NCI-H446 (cell line): Measurements from ENCODE around the gene ISLR2.

ENCODE experiments used
- DNase-seq, 2 experiments: peaks; one replicate each; lab custom pipeline; 2025; lab: John Stamatoyannopoulos, UW

ISLR2 gene

GRCh38 chr15:74176262-74177214, 46.2 kb downstream of the ISLR2 start:
- peak in 1 of 2 experiments; percentile 25 for DNase-seq

DNA sequence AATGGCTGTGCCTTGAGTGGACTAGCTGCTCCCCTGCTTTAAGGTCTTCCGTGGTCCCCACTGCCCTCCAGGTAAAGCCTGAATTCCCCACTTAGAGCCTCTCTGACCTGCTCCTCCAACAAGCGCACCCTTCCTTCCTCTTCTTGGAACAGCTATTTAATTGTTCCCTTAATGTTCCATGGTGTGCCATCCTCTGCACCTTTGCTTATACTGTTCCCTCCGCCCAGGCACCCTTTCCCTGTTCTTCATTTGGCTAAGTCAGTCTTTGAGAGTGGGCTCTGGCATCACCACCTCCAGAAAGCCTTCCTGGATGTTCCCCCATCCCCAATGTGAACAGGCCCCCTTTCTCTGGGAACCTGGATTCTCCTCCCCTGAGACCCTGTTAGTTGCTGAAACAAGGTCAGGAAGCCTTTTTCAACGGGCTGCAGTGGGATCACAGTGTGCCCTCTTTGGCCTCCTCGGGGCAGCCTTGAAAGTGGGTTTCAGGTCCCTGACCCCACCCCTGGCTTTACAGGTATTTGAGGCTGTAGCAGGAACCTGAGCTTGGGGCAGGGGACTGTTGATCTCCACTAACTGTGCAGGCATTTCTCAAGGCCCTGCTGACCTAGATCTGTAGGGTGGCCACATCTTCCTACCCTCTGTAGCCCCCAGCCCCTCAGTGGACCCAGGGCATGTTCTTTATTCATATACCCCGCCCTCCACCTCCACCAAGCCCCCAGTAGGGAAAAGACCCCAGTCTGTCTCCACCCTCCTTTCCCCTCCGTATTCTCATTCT, 48.1 kb downstream of the ISLR2 start:
- no peak for DNase-seq

DNA sequence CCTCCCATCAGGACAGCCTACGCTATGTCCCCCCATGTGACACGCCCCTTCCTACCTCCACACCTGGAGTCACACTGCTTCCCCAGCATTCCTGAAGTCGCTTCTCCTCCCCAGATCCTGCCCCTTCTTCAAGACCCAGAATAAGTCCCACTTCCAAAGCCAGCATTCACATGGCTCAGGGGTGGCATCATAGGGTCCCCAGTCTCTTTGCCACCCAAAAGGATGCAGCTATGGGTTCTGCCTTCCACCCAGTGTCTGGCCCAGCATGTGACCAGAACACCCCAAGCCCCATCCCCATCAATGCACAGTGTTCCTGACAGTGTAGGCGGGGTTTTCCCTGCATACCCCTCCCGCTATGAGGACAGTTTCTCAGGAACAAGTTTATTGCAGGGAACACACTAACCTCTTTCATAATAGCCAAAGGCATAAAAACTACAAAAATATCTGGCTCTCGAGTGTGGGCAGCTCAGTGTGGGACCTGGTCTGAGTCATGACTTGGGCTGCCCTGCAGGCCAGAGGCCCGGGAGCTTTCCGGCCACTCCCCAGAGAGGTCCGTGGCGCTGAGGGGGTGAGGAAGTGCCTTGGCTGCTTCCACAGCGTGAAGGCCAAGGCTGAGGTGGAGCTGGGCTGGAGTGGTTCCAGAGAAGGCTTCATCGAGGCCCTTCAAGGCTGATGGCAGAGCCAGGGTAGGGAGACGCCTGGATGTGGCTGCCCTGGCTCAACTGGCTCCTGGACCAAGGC, 48.9 kb downstream of the ISLR2 start:
- DNase-seq, result peak; percentile 59 to 77

GRCh38 chr15:74179983-74180880, 49.8 kb downstream of the ISLR2 start:
- peak; percentile 56 to 75 for DNase-seq

GRCh38 chr15:74180881-74181602, 50.7 kb downstream of the ISLR2 start:
- no peak for DNase-seq

DNA sequence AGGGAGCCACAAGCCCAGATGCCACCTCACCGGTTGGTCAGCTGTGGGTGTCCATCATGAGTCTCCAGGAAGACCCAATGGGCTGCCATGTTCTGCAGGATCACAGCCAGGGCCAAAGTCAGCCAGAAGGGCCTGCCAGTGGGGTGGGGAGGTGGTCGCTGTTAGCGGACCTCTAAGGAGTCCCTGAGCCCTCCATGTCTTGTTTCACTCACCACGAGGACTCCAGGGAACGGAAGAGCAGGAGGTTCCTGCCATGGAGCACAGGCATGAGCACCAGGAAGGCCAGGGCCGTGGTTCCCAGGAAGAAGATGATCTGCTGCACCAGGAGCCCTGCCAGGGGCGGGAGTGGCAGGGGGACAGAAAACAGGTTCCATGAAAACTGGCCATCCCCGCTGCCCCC, 51.7 kb downstream of the ISLR2 start:
- DNase-seq, result no peak

DNA sequence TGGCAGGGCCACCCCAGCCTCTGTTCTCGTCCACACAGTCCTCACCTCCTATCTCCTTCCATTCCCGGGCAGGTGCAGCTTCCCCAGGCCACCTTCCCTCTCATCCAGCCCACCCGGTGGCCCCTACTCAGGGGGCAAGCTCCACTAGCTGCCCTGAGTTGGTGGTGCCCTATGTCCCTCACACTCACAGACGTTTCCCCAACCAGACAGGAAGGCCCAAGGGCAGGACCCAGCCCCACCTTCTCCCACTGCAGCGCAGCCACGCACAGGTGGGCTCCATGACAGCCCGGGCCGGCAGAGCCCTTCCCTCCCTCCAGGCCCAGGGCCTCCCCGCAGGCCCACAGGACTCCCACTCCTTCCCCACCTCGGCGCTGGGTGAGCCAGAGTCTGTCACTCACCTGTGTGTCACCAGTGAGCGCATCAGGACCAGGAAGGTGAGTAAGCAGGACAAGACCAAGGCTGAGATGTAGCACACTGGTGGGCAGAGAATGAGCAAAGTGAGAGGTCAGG, 54.3 kb downstream of the ISLR2 start:
- DNase-seq, result no peak

GRCh38 chr15:74185710-74186348, 55.4 kb downstream of the ISLR2 start:
- no peak for DNase-seq
